Stimulated activated CD4-positive, alpha-beta T cell treated with anti-CD3 and anti-CD28 coated beads, Interleukin-4, amount 100 ng/mL, for 24 hours (primary cell): ENCODE measurements around the gene GCSH.

ENCODE experiments used
- DNase-seq: peaks from one replicate; pipeline ENCODE4 v3.0.0-alpha.2; 2020

The GCSH gene

DNA sequence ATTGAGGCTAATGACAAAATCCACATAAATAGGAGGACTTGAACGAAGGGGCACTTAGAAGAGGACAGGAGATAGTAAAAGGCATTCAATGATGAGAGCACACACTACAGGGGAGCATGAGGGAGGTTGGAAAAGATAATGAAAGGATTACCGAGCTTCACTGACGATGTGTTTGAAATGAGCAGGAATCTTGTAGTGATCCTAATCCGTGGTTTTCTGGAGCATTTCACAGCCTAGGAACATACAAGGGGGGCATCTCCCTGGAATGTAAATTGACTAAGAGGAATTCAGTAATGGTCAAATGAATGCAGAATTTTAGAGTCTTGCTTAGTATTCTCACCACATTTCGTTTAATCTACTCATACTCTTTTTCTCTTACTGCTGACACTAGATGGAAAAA is 55.4 kb downstream of the GCSH start:
- DNase-seq: no peak

DNA sequence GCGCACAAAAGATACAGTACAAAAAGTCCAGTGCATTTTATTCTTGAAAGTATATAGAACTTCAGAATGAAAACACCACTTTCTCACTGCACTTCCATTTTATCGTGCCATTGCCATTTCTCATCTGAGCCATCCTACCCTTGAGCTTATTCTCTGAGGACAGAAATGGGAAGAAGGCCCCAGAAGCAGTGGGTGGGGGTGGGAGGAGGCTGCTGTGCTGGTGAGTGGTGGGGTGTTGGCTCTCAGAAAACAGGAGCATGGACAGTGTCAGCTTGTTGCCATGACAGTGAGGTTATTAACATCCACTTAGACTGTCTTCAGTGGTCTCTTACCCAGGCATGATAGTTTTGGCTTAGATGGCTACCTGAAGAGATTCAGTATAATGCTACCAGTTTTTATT is 56.1 kb downstream of the GCSH start:
- DNase-seq: no peak

DNA sequence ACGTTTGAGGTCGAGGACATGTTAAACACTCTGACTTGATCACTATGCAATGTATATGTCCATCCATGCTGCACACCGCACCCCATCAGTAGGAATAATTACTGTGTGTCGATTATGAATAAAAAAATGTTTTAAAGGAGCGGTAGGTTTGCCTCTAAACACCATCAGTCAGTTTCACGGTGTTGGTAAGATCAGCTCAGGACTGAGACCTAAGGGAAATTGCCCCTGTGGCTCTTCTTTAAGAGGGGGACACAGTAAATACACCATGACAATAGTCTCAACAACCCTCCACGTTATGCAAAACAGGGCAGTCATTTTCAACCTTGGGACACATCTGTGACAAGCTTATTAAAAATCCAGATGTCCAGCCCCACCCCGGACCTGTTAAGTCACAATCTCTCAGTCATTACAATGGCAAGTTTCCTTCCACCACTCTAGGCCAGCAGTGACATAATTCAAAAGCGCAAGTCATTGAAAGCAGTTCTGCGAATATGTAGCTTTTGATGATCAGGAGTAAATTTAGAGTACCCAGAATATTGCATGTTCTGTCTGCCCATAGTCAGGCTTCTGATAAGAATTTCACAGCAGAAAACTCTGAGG is 59.3 kb downstream of the GCSH start:
- DNase-seq: no peak

DNA sequence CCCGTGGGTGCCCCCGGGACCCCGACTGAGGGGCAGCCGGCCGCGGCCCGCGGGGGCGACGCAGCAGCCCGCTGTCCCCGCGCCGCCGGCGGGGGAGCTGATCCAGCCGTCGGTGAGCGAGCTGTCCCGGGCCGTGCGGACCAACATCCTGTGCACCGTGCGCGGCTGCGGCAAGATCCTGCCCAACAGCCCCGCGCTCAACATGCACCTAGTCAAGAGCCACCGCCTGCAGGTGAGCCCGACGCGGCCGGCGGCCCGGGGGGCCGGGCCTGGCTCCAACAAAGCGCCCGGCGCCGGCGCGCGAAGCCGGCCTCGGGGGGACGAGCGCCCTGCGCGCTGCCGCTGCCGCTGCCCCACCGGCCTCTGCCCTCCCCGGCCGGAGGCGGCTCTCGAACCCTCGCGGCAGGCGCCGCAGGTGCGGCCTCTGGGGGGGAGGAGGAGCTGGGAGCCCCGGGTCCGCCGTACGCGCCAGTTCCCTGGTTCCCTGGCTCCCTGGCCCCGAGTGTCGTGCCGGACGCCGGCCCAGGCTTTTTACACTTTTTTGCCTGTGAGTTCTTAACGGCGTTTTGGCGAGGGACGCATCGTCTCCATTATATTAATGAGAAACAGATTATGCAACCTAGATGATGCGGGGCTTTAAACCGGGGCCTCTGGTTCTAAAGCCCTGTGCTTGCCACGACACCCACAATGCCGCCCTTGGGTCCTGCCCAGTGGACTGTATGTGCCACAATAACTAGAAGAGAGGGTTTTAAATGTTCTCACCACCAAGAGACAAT is 60.0 kb downstream of the GCSH start:
- DNase-seq: peak; percentile 40

DNA sequence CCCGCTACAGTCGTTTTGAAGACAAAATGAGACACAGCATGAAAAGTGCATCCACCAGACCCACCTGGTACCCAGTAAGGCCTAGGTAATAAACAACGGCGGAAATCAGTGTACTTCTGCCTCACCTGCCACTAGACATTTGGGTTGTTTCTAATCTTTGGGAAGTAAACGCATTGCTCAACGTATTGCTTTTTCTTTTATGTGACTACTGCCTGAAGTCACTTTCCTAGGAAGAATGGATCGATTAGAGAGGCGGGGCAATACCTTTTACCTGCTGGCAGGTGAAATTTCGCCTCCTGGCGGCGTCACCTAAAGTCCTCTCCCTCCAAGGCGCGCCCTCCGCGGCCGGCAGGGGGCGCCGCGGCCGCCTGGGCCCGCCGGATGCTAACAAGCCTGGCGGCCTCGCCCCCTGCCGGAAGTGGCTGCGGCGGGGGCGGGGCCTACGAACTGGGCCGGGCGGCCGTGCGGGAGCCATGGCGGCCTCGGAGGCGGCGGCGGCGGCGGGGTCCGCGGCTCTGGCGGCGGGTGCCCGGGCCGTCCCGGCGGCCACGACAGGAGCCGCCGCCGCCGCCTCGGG is 60.7 kb downstream of the GCSH start, which contains the start of gene ATMIN:
TSS of gene ATMIN (plus strand) at position 445 of the 577 bp plus-strand sequence. CDS start at position 474, 29 bp downstream.
- peak; percentile 85 for DNase-seq
